GM20000 (cell line): ENCODE results near the gene PPP3CB.

Source experiments
- DNase-seq: peaks from one replicate; pipeline ENCODE4 v3.0.0; 2012; ENCODE audit warnings: low spot score
- CTCF ChIP-seq: IDR thresholded peaks from 2 replicates; pipeline ENCODE4 v1.5.1; 2012; ENCODE audit warnings: mild to moderate bottlenecking, control low read depth; ENCODE audit errors: extremely low read depth, missing control alignments

The PPP3CB gene

DNA sequence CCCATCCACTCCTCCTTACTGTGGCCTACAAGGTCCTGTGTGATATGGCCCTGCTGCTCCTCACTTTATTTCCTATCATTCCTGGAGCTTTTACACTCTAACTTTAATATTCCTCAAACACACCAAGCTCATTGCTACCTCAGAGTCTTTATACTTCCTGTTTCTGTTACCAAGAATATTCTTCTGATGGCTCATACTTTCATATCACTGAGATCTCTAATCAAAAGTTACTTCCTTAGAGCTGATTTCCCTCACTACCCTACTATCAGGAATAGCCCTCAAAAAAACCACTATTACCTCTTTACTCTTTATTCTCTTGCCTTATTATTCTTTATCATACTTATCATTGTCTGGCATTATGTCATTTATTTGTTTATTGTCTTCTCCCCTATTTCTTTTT is 5.8 kb upstream of the PPP3CB start:
- no peak for DNase-seq
- no peak for TF ChIP-seq CTCF

DNA sequence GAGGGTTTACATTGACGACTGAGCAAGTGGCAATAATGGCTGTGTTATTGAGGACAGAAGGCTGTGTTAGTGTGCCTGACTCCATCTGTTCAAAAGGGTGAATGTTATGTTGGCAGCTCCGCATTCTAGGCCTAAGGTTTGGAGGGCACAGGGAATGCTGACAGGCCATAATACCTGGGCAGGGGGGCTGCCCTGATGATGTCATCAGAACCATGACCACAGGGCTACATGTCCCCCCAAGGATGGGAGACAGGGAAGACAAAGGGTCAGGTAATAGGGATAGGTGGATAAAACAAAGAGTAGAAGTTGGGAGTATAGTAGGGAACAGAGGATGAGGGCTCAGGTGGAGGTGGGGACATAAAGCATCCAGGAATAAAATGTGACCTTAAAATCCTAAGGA is 1.8 kb upstream of the PPP3CB start:
- DNase-seq = no peak
- no peak for TF ChIP-seq CTCF

GRCh38 chr10:73495226-73495883 is 469 bp downstream of the PPP3CB start:
- peak; percentile 94 for DNase-seq
- TF ChIP-seq CTCF = no peak

- no peak for DNase-seq
- TF ChIP-seq CTCF = no peak
Measured at GRCh38 chr10:73494877-73495225, 973 bp downstream of the PPP3CB start.

- no peak for TF ChIP-seq CTCF
- DNase-seq = no peak
Measured at GRCh38 chr10:73494213-73494612, 1.6 kb downstream of the PPP3CB start.

GRCh38 chr10:73493781-73494180 is 2.0 kb downstream of the PPP3CB start:
- no peak for DNase-seq
- no peak for TF ChIP-seq CTCF

DNA sequence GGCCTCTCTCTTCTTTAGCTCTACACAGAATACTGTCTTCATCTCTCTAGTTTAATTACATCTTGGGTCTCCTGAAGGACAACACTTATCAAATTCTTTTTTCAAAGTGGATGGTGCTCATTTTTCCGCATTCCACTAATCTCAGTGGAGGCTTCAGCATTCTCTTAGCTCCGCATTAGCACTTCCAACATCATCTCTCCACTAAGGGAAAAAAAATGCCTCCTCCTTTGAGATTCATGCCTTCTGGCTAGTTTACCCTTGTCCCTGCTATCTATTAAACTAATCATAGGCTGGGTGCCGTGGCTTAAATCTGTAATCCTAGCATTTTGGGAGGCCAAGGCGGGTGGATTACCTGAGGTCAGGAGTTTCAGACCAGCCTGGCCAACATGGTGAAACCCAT is 9.2 kb downstream of the PPP3CB start:
- DNase-seq = no peak
- TF ChIP-seq CTCF = no peak

GRCh38 chr10:73485320-73485719 is 10.5 kb downstream of the PPP3CB start:
- no peak for TF ChIP-seq CTCF
- DNase-seq = no peak
